Stimulated activated CD8-positive, alpha-beta memory T cell treated with anti-CD3 and anti-CD28 coated beads, Interleukin-12 subunit alpha, Interleukin-12 subunit beta, amount 100 ng/mL, for 4 hours (primary cell): ENCODE results near the gene CAPN3.
"Not testable (repeated sequence)": the region's sequence is repeated elsewhere in the genome, so short reads cannot be mapped to it uniquely, and the experiment has no call there.

Experiments
- DNase-seq: peaks from one replicate; pipeline ENCODE4 v3.0.0-alpha.2; 2020; ENCODE audit warnings: low read depth

The CAPN3 gene

GRCh38 chr15:42359249-42359648, at the start of gene CAPN3:
Gene CAPN3, plus strand, starts transcription at chr15:42359501. Its CDS starts 305 bp downstream, at chr15:42359806.
- no peak for DNase-seq

GRCh38 chr15:42313463-42313862, 45.8 kb upstream of the CAPN3 start:
- DNase-seq = no peak

GRCh38 chr15:42314818-42315217, 44.5 kb upstream of the CAPN3 start:
- DNase-seq = no peak

GRCh38 chr15:42315521-42315920, 43.8 kb upstream of the CAPN3 start:
- no peak for DNase-seq

GRCh38 chr15:42316282-42316805, 43.0 kb upstream of the CAPN3 start:
- not testable (repeated sequence) for DNase-seq

GRCh38 chr15:42319206-42319605, 40.1 kb upstream of the CAPN3 start:
- DNase-seq = no peak

GRCh38 chr15:42324308-42324707, 35.0 kb upstream of the CAPN3 start:
- no peak for DNase-seq

- DNase-seq = no peak
Measured at GRCh38 chr15:42329161-42329560, 30.1 kb upstream of the CAPN3 start.

GRCh38 chr15:42329992-42330391, 29.3 kb upstream of the CAPN3 start:
- no peak for DNase-seq

- no peak for DNase-seq
Measured at GRCh38 chr15:42331235-42331634, 28.1 kb upstream of the CAPN3 start.

GRCh38 chr15:42332331-42332730, 27.0 kb upstream of the CAPN3 start:
- DNase-seq = no peak

GRCh38 chr15:42335074-42335473, 24.2 kb upstream of the CAPN3 start:
- no peak for DNase-seq

GRCh38 chr15:42336650-42337049, 22.7 kb upstream of the CAPN3 start:
- not testable (repeated sequence) for DNase-seq

- DNase-seq = not testable (repeated sequence)
Measured at GRCh38 chr15:42337104-42337503, 22.2 kb upstream of the CAPN3 start.

GRCh38 chr15:42338500-42338899, 20.8 kb upstream of the CAPN3 start:
- no peak for DNase-seq

GRCh38 chr15:42343596-42344232, 15.6 kb upstream of the CAPN3 start:
- no peak for DNase-seq

- DNase-seq = no peak
Measured at GRCh38 chr15:42344763-42345162, 14.5 kb upstream of the CAPN3 start.

- DNase-seq = no peak
Measured at GRCh38 chr15:42345504-42345903, 13.8 kb upstream of the CAPN3 start.

- DNase-seq = no peak
Measured at GRCh38 chr15:42348083-42348482, 11.2 kb upstream of the CAPN3 start.

GRCh38 chr15:42349186-42349585, 10.1 kb upstream of the CAPN3 start:
- DNase-seq = no peak

GRCh38 chr15:42352401-42352800, 6.9 kb upstream of the CAPN3 start:
- DNase-seq = no peak

GRCh38 chr15:42353061-42353460, 6.2 kb upstream of the CAPN3 start:
- no peak for DNase-seq

- DNase-seq = no peak
Measured at GRCh38 chr15:42354824-42355223, 4.5 kb upstream of the CAPN3 start.

GRCh38 chr15:42355291-42355690, 4.0 kb upstream of the CAPN3 start:
- no peak for DNase-seq
